Ovary (tissue), 9 donors: ENCODE data around the gene MAP3K7CL. TPM values are rescaled to one million over a fixed set of nuclear protein-coding genes. Genes with fewer than 3 reads are reported as not detected.

Experiments used
- DNase-seq, 5 donors: peaks; one replicate each; pipeline ENCODE4 v3.0.0-alpha.2; 2019 to 2020
- H3K27ac ChIP-seq, 2 donors: fragments of 200-600 bp; one replicate each; pipeline versions ENCODE4 v1.5.1 to v1.8.0; 2019 to 2022
- H3K27me3 ChIP-seq: fragments of 200-600 bp; one replicate; pipeline ENCODE4 v1.8.0; 2022
- H3K36me3 ChIP-seq: fragments of 200-600 bp; sonication (generic); one replicate; pipeline ENCODE4 v1.5.1; 2019
- H3K4me1 ChIP-seq: one replicate; pipeline ENCODE4 v1.8.1; 2013; ENCODE audit warnings: mild to moderate bottlenecking, moderate library complexity; ENCODE audit not compliant: insufficient read depth
- H3K4me3 ChIP-seq: fragments of 200-600 bp; sonication (generic); one replicate; pipeline ENCODE4 v1.5.1; 2017
- H3K9me3 ChIP-seq, 2 donors: fragments of 200-600 bp in 1 of 2; sonication (generic) in 1 of 2; one replicate each; pipeline versions ENCODE4 v1.5.1 to v1.8.1; 2013 to 2019; ENCODE audit warnings: mild to moderate bottlenecking in 1 of 2, moderate library complexity in 1 of 2
- EP300 ChIP-seq: sonication (generic); formaldehyde crosslinking; IDR thresholded peaks from one replicate; pipeline ENCODE4 v1.6.1; 2017; ENCODE audit warnings: antibody characterized with exemption
- POLR2A ChIP-seq: fragments of 450-650 bp; IDR thresholded peaks from one replicate; pipeline ENCODE4 v1.6.1; 2017; ENCODE audit warnings: antibody characterized with exemption, mild to moderate bottlenecking, moderate library complexity
- WGBS, 3 donors: extraction: QIAGEN DNeasy Blood & Tissue Kit in 1 of 3; methylation state at CpG; one replicate each; pipeline versions ENCODE4 v1.1.5 to v1.1.7; 2013 to 2017; 5-methylcytosine and 5-hydroxymethylcytosine counted together
- intact Hi-C, 4 donors: fragments of 100-400 bp; cut with DNase I; formaldehyde crosslinking; loops; one replicate each; pipeline versions ENCODE4 v1.11.0 to v1.15.1; 2022 to 2023
- polyA plus RNA-seq, 2 donors: library from polyadenylated mRNA; stranded (reverse); fragments of 200-250 nt in 1 of 2; fragments of 350-450 nt in 1 of 2; fragmentation: Illumina TruSeq in 1 of 2; extraction: RNeasy Lipid Tissue Mini Kit (QIAGEN cat#74804) in 1 of 2; gene quantifications; one replicate each; pipeline ENCODE4 v1.2.3, GENCODE V29; 2013 to 2014
- total RNA-seq, 7 donors: library from RNA; depleted of rRNA in 2 of 7; stranded (reverse); fragments of >200 nt in 2 of 7; fragmentation: NEBNext Ultra II Directional in 3 of 7; extraction: Animal tissue kit (Norgen Biotek cat#: 25700) in 3 of 7; gene quantifications; one replicate each; pipeline versions ENCODE4 v1.1.0 to v1.2.4, GENCODE V29; 2016 to 2023
- TF ChIP-seq, protein P1 (sequence below), 3 donors: fragments of 450-650 bp in 2 of 3; fragments of 200-600 bp in 1 of 3; IDR thresholded peaks; one replicate each; pipeline versions ENCODE4 v1.5.1 to v1.8.0; 2016 to 2022; ENCODE audit warnings: antibody characterized with exemption in 3 of 3, mild to moderate bottlenecking in 1 of 3
- donor health status: DM: no; HTN: no; CAD: no; lungs with moderate emphysema.
- donor health status: DM: no; HTN: no; CAD: no.
- donor health status: Bipolar disorder and iron deficiency.
- donor health status: DM: yes; HTN: yes; CAD: no.
- donor health status: DM: no; HTN: no; CAD: no.
- donor health status: DM: yes; HTN: yes; CAD: no.

Gene MAP3K7CL
- total and polyA plus RNA-seq, 9 donors, result 3.0 to 18.6 (median 6.7) TPM

DNA sequence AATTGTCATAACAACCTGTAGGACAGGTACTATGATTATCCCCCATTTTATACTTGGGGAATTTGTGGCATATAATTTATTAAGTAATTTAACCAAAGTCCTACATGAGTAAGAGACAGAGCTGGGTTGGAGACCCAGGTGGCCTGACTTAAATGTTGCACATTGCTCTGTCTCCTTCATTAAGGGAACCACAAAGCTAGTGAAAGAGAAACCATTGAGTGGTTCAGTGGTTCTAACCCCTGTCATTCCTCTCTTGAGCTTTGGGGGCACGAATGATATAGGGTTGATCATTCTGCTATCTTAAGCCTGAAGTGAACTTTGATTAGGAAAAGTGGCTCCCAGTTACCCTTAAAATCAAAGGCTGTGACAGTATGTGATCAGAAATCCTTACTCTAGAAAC lies 5.3 kb upstream of the MAP3K7CL start:
- H3K4me1 ChIP-seq, result no peaks in the 10 kb centered on the region
- TF ChIP-seq, protein P1, sequence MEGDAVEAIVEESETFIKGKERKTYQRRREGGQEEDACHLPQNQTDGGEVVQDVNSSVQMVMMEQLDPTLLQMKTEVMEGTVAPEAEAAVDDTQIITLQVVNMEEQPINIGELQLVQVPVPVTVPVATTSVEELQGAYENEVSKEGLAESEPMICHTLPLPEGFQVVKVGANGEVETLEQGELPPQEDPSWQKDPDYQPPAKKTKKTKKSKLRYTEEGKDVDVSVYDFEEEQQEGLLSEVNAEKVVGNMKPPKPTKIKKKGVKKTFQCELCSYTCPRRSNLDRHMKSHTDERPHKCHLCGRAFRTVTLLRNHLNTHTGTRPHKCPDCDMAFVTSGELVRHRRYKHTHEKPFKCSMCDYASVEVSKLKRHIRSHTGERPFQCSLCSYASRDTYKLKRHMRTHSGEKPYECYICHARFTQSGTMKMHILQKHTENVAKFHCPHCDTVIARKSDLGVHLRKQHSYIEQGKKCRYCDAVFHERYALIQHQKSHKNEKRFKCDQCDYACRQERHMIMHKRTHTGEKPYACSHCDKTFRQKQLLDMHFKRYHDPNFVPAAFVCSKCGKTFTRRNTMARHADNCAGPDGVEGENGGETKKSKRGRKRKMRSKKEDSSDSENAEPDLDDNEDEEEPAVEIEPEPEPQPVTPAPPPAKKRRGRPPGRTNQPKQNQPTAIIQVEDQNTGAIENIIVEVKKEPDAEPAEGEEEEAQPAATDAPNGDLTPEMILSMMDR (IDR thresholded peaks at IDR 0.05), result no peak
- TF ChIP-seq POLR2A, result no peak
- no peak for TF ChIP-seq EP300
- H3K27ac ChIP-seq, result no peak overlapping the region
- DNase-seq, result no peak
- intact Hi-C loops, result no loop called here
- H3K36me3 ChIP-seq, result no peaks in the 10 kb centered on the region
- no peak overlapping the region for H3K4me3 ChIP-seq
- H3K9me3 ChIP-seq, result no peaks in the 10 kb centered on the region
- WGBS, 3 donors, result 70 to 84% (median 81%) methylated on average over 1 of the region's 1 CpG
- no peaks in the 10 kb centered on the region for H3K27me3 ChIP-seq

DNA sequence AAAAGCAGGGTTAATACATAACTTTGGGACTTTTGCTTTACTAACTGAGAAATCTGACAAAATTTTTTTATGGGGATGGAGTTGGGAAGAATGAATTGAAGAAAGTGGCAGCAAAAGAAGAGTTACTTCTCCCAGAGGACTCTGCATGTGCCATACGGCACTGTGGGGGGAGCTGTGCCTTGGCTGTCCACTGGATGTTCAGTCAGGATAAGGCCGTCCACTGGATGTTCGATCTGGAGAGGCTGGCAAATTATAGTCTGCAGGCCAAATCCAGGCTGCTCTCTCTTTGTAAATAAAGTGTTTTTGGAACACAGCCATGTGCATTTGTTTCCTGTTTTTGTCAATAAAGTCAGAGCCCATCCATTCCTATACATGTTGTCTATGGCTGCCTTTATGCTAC lies 4.5 kb upstream of the MAP3K7CL start:
- no peak for DNase-seq
- Histone ChIP-seq H3K4me3 (no peak overlapping the region), H3K27ac (no peak overlapping the region), H3K27me3 (no peaks in the 10 kb centered on the region), H3K36me3 (no peaks in the 10 kb centered on the region), H3K9me3 (no peaks in the 10 kb centered on the region), H3K4me1 (no peaks in the 10 kb centered on the region)
- 51 to 62% (median 60%) methylated on average over 3 of the region's 3 CpGs for WGBS, 3 donors
- TF ChIP-seq, protein P1 (IDR thresholded peaks at IDR 0.05), result no peak
- TF ChIP-seq POLR2A (no peak), EP300 (no peak)
- intact Hi-C loops, result no loop called here

DNA sequence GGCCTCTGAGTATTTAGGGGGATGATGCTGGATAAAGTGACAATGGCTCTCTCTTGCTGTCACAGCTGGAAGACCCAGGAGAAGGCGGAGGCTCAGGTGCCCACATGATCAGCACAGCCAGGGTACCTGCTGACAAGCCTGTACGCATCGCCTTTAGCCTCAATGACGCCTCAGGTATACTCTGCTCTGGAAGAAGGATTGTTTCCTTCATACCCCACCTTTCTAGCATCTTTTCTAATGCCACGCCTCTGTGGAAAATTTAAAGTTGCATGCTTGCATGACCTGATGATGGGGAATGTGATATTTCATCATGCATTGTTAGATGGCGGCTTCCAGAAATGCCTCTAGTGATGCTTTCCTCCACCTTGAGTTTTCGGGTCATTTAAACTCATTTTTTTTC lies 2.8 kb downstream of the MAP3K7CL start:
- H3K36me3 ChIP-seq, result no peaks in the 10 kb centered on the region
- H3K4me1 ChIP-seq, result no peaks in the 10 kb centered on the region
- intact Hi-C loops, result no loop called here
- H3K27ac ChIP-seq, result no peak overlapping the region
- no peak for DNase-seq
- H3K27me3 ChIP-seq, result no peaks in the 10 kb centered on the region
- no peaks in the 10 kb centered on the region for H3K9me3 ChIP-seq
- 94% methylated on average over 7 of the region's 7 CpGs for WGBS, 3 donors
- TF ChIP-seq EP300 (no peak), POLR2A (no peak)
- TF ChIP-seq, protein P1 (IDR thresholded peaks at IDR 0.05), result no peak
- no peak overlapping the region for H3K4me3 ChIP-seq

GRCh38 chr21:29133796-29134195 lies 3.4 kb downstream of the MAP3K7CL start:
- intact Hi-C loops, result no loop called here
- Histone ChIP-seq H3K27me3 (no peaks in the 10 kb centered on the region), H3K4me3 (no peak overlapping the region), H3K27ac (no peak overlapping the region), H3K9me3 (no peaks in the 10 kb centered on the region), H3K36me3 (no peaks in the 10 kb centered on the region), H3K4me1 (no peaks in the 10 kb centered on the region)
- WGBS, 3 donors, result 68 to 85% (median 83%) methylated on average over 5 of the region's 5 CpGs
- TF ChIP-seq, protein P1 (IDR thresholded peaks at IDR 0.05), result no peak
- TF ChIP-seq POLR2A (no peak), EP300 (no peak)
- no peak for DNase-seq

DNA sequence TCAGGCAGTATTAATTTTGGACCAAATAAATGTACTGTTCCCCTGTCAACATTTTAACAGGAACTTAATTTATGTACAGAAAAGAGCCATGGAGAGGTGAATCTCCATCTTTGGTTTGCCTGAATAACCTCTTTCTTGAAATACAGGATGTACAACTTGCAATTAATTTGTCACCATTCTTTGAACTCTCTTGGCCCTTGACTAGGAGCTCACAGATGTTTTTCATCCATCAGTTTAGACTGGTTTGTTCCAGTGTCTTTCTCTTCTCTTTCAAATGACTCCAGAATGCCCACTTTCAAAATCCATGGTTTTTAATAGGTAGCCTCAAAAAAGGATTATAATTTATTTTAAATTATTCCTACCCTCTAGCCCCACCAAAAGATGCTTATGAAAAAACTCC lies 5.0 kb downstream of the MAP3K7CL start:
- no peaks in the 10 kb centered on the region for H3K27me3 ChIP-seq
- H3K27ac ChIP-seq, result no peak overlapping the region
- H3K4me3 ChIP-seq, result no peak overlapping the region
- H3K4me1 ChIP-seq, result no peaks in the 10 kb centered on the region
- H3K9me3 ChIP-seq, result no peaks in the 10 kb centered on the region
- H3K36me3 ChIP-seq, result no peaks in the 10 kb centered on the region
- intact Hi-C loops, result no loop called here
- TF ChIP-seq POLR2A, result no peak
- TF ChIP-seq, protein P1 (IDR thresholded peaks at IDR 0.05), result no peak
- no peak for TF ChIP-seq EP300
- no peak for DNase-seq
